ENCODE data around the gene GHRH.

- TF ChIP-seq CTCF (IDR thresholded peaks at IDR 0.05; ENCODE audit: poor library complexity) (no peak), EZH2 (IDR thresholded peaks at IDR 0.05; ENCODE audit: borderline replicate concordance) (no peak)
Measured at GRCh38 chr20:37238935-37239451, 22.6 kb downstream of the GHRH start.

Data from hepatocyte (in vitro differentiated cells).